PFSK-1 (cell line): Measurements from ENCODE around the gene EPSTI1.

Source experiments
- FOXP2 ChIP-seq: optimal IDR thresholded peaks from 2 replicates; pipeline ENCODE3; 2011; ENCODE audit warnings: borderline replicate concordance, control low read depth, inconsistent platforms; ENCODE audit not compliant: insufficient read depth; ENCODE audit errors: extremely low read length, extremely low read depth
- POLR2AphosphoS5 ChIP-seq: IDR thresholded peaks from 2 replicates; pipeline ENCODE4 v1.6.1; 2012; ENCODE audit warnings: low read depth, mild to moderate bottlenecking, control low read depth, low read length, moderate library complexity
- SIN3A ChIP-seq: IDR thresholded peaks from 2 replicates; pipeline ENCODE4 v1.6.1; 2012; ENCODE audit warnings: mild to moderate bottlenecking, low read length, moderate library complexity, borderline replicate concordance; ENCODE audit not compliant: insufficient read depth
- TAF1 ChIP-seq: IDR thresholded peaks from 2 replicates; pipeline ENCODE4 v1.6.1; 2012; ENCODE audit warnings: low read length, control low read depth, borderline replicate concordance; ENCODE audit not compliant: insufficient read depth
- TF ChIP-seq, protein P1 (sequence below), 2 experiments: IDR thresholded peaks; 2 replicates each; pipeline versions ENCODE4 v1.6.1 to v1.8.0; 2011 to 2012; ENCODE audit warnings: low read depth in 2 of 2, low read length in 2 of 2, control low read depth in 1 of 2, inconsistent platforms in 1 of 2, mild to moderate bottlenecking in 1 of 2, moderate library complexity in 1 of 2; ENCODE audit not compliant: insufficient read depth in 1 of 2

The EPSTI1 gene

DNA sequence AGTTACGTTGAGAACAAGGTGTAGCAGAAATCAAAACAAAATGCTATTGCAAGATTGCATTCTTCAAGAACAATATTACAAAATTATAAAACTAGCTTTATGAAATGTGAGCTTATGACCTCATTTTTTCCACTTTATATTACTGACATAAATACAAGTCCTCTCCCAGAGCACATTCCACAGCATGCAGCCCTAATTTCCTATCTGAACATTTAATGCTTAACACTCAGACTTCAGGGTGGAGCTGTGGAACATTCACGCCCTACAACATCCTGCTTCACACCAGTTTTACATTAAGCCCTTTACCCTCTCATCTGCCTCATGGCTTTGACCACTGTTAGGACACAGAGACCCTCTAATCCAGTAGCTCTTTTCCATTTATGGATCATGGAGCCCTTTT lies 65.5 kb downstream of the EPSTI1 start:
- TF ChIP-seq, protein P1, sequence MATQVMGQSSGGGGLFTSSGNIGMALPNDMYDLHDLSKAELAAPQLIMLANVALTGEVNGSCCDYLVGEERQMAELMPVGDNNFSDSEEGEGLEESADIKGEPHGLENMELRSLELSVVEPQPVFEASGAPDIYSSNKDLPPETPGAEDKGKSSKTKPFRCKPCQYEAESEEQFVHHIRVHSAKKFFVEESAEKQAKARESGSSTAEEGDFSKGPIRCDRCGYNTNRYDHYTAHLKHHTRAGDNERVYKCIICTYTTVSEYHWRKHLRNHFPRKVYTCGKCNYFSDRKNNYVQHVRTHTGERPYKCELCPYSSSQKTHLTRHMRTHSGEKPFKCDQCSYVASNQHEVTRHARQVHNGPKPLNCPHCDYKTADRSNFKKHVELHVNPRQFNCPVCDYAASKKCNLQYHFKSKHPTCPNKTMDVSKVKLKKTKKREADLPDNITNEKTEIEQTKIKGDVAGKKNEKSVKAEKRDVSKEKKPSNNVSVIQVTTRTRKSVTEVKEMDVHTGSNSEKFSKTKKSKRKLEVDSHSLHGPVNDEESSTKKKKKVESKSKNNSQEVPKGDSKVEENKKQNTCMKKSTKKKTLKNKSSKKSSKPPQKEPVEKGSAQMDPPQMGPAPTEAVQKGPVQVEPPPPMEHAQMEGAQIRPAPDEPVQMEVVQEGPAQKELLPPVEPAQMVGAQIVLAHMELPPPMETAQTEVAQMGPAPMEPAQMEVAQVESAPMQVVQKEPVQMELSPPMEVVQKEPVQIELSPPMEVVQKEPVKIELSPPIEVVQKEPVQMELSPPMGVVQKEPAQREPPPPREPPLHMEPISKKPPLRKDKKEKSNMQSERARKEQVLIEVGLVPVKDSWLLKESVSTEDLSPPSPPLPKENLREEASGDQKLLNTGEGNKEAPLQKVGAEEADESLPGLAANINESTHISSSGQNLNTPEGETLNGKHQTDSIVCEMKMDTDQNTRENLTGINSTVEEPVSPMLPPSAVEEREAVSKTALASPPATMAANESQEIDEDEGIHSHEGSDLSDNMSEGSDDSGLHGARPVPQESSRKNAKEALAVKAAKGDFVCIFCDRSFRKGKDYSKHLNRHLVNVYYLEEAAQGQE (IDR thresholded peaks at IDR 0.05; ENCODE audit: insufficient read depth in 1 of 2, low read depth in 2 of 2, low read length in 2 of 2): no peak
- no peak for TF ChIP-seq TAF1
- TF ChIP-seq FOXP2: no peak
- no peak for TF ChIP-seq SIN3A
- TF ChIP-seq POLR2AphosphoS5: no peak

GRCh38 chr13:42926043-42926442 lies 66.0 kb downstream of the EPSTI1 start:
- no peak for TF ChIP-seq SIN3A

GRCh38 chr13:42925626-42926025 lies 66.4 kb downstream of the EPSTI1 start:
- TF ChIP-seq, protein P1 (IDR thresholded peaks at IDR 0.05; ENCODE audit: insufficient read depth in 1 of 2, low read depth in 2 of 2, low read length in 2 of 2): no peak

- TF ChIP-seq TAF1 (no peak), FOXP2 (no peak)
Measured at GRCh38 chr13:42924344-42924743, 67.7 kb downstream of the EPSTI1 start.

DNA sequence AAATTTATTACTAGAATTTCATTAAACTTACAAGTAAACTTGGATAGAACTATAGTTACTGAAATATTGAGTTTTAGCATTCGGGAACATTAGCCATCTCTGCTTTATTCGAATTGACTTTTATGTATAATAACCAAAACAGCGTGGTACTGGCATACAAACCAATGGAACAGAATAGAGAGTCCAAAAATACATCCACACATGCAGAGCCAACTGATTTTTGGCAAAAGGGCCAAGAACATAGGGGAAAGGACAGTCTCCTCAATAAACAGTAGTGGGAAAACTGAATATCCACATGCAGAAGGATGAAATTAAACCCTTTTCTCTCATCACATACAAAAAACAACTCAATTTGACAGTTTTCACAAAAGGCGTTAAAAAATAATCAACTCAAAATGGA lies 84.3 kb downstream of the EPSTI1 start:
- TF ChIP-seq, protein P1 (IDR thresholded peaks at IDR 0.05; ENCODE audit: insufficient read depth in 1 of 2, low read depth in 2 of 2, low read length in 2 of 2): no peak
- no peak for TF ChIP-seq FOXP2
- TF ChIP-seq TAF1: no peak
- TF ChIP-seq POLR2AphosphoS5: no peak
- no peak for TF ChIP-seq SIN3A

- TF ChIP-seq POLR2AphosphoS5 (no peak), FOXP2 (no peak), SIN3A (no peak), TAF1 (no peak)
- TF ChIP-seq, protein P1 (IDR thresholded peaks at IDR 0.05; ENCODE audit: insufficient read depth in 1 of 2, low read depth in 2 of 2, low read length in 2 of 2): no peak
Measured at GRCh38 chr13:42906257-42906656, 85.8 kb downstream of the EPSTI1 start.
